K562 (cell line): ENCODE measurements around the gene CCT7. TPM values are rescaled to one million over a fixed set of nuclear protein-coding genes. Genes with fewer than 3 reads are reported as not detected.

Source experiments
- ADNP ChIP-seq: fragments of 200-800 bp; sonication (Bioruptor generic); IDR thresholded peaks from 2 replicates; pipeline ENCODE4 v1.6.1; 2016; ENCODE audit warnings: missing genetic modification characterization, missing compliant biosample characterization
- CCAR2 ChIP-seq: fragments of 200-400 bp; formaldehyde crosslinking; IDR thresholded peaks from 2 replicates; pipeline ENCODE4 v1.6.1; 2017; ENCODE audit warnings: mild to moderate bottlenecking, low read depth, low read length
- EP300 ChIP-seq: IDR thresholded peaks from 2 replicates; pipeline ENCODE4 v1.6.1; 2012; ENCODE audit warnings: low read length, improper control_type of control experiment
- FIP1L1 ChIP-seq: fragments of 200-400 bp; formaldehyde crosslinking; IDR thresholded peaks from 2 replicates; pipeline ENCODE4 v1.6.1; 2018; ENCODE audit warnings: mild to moderate bottlenecking, low read depth, low read length; ENCODE audit not compliant: poor library complexity, severe bottlenecking
- HOXB6 ChIP-seq: fragments of 250-450 bp; sonication (Bioruptor Pico); IDR thresholded peaks from 2 replicates; pipeline ENCODE4 v1.5.1; 2022; ENCODE audit warnings: mild to moderate bottlenecking, borderline replicate concordance
- KHSRP ChIP-seq: fragments of 450-650 bp; IDR thresholded peaks from 2 replicates; pipeline ENCODE4 v1.6.1; 2017
- NFE2 ChIP-seq: IDR thresholded peaks from 2 replicates; pipeline ENCODE4 v1.6.1; 2014; ENCODE audit warnings: antibody characterized with exemption, low read depth
- NR3C1 ChIP-seq: sonication (generic); formaldehyde crosslinking; IDR thresholded peaks from 2 replicates; pipeline ENCODE4 v1.8.1; 2022; ENCODE audit warnings: missing genetic modification reagents
- POLR2G ChIP-seq: fragments of 200-400 bp; formaldehyde crosslinking; IDR thresholded peaks from 2 replicates; pipeline ENCODE4 v1.6.1; 2017; ENCODE audit warnings: low read depth, mild to moderate bottlenecking, antibody characterized with exemption, low read length, moderate library complexity
- SLC30A9 ChIP-seq: fragments of 250-450 bp; sonication (Bioruptor Pico); IDR thresholded peaks from 2 replicates; pipeline ENCODE4 v1.8.0; 2022; ENCODE audit warnings: mild to moderate bottlenecking, moderate library complexity
- TAF9B ChIP-seq: fragments of 450-650 bp; IDR thresholded peaks from 2 replicates; pipeline ENCODE4 v1.6.1; 2018; ENCODE audit warnings: mild to moderate bottlenecking; ENCODE audit not compliant: partially characterized antibody
- TCF7 ChIP-seq: sonication (generic); IDR thresholded peaks from 2 replicates; pipeline ENCODE4 v1.6.1; 2016; ENCODE audit warnings: antibody characterized with exemption, borderline replicate concordance
- ZBTB7A ChIP-seq: IDR thresholded peaks from 2 replicates; pipeline ENCODE4 v1.6.1; 2011; ENCODE audit warnings: low read depth, mild to moderate bottlenecking, low read length, moderate library complexity, borderline replicate concordance; ENCODE audit not compliant: control insufficient read depth
- ZFP30 ChIP-seq: fragments of 250-450 bp; sonication (Bioruptor Pico); IDR thresholded peaks from 2 replicates; pipeline ENCODE4 v1.8.0; 2022; ENCODE audit warnings: moderate library complexity, mild to moderate bottlenecking, inconsistent platforms, borderline replicate concordance
- ZNF3 ChIP-seq: fragments of 250-450 bp; sonication (Bioruptor Pico); IDR thresholded peaks from 2 replicates; pipeline ENCODE4 v1.5.0; 2021; ENCODE audit warnings: mild to moderate bottlenecking, moderate library complexity
- ZNF408 ChIP-seq: fragments of 250-450 bp; sonication (Bioruptor Pico); IDR thresholded peaks from 2 replicates; pipeline ENCODE4 v1.4.0; 2020; ENCODE audit warnings: low read depth, mild to moderate bottlenecking, moderate library complexity
- ZNF75A ChIP-seq: fragments of 450-650 bp; formaldehyde crosslinking; IDR thresholded peaks from 2 replicates; pipeline ENCODE4 v1.4.0; 2020; ENCODE audit warnings: mild to moderate bottlenecking
- polyA plus RNA-seq, 8 experiments: library from polyadenylated mRNA; depleted of rRNA in 4 of 8; stranded (reverse) in 5 of 8; unstranded in 3 of 8; fragments of >200 nt; fragmentation: Nextera tagmentation in 2 of 8; fragmentation: Illumina TruSeq in 1 of 8; extraction: Ambion mirVana in 2 of 8; extraction: Trizol in 1 of 8; gene quantifications; 2 replicates each; pipeline versions ENCODE4 v1.2.1 to v1.2.3, GENCODE V29; 2011 to 2014; ENCODE audit warnings: inconsistent platforms in 1 of 8, missing spikeins in 1 of 8
- total RNA-seq, 7 experiments: library from RNA; depleted of rRNA in 6 of 7; stranded (reverse); fragments of >200 nt in 6 of 7; fragmentation: Illumina TruSeq in 2 of 7; extraction: Trizol in 2 of 7; gene quantifications; 2 replicates each; pipeline versions ENCODE4 v1.2.1 to v1.2.3, GENCODE V29; 2011 to 2021; ENCODE audit warnings: low replicate concordance in 1 of 7
- TF ChIP-seq, protein P1 (sequence below): fragments of 250-450 bp; sonication (Bioruptor Pico); IDR thresholded peaks from 2 replicates; pipeline ENCODE4 v1.4.0; 2020
- TF ChIP-seq, protein P2 (sequence below): fragments of 250-450 bp; sonication (Bioruptor Pico); IDR thresholded peaks from 2 replicates; pipeline ENCODE4 v1.5.0; 2022; ENCODE audit warnings: mild to moderate bottlenecking
- TF ChIP-seq, protein P3 (sequence below), 3 experiments: fragments of 200-800 bp in 1 of 3; fragments of 250-450 bp in 1 of 3; fragments of 450-650 bp in 1 of 3; sonication (Bioruptor Pico) in 1 of 3; sonication (Bioruptor generic) in 1 of 3; formaldehyde crosslinking in 1 of 3; IDR thresholded peaks; 2 replicates each; pipeline versions ENCODE4 v1.6.1 to v1.8.0; 2016 to 2022; ENCODE audit warnings: mild to moderate bottlenecking in 2 of 3, missing genetic modification characterization in 2 of 3, missing compliant biosample characterization in 1 of 3, moderate library complexity in 1 of 3

CCT7 gene
- total and polyA plus RNA-seq, 9 of the 15 experiments (the other 6 are each of a cell fraction or from before 2014, with no cell fraction given), result 326 to 856 (median 638) TPM

DNA sequence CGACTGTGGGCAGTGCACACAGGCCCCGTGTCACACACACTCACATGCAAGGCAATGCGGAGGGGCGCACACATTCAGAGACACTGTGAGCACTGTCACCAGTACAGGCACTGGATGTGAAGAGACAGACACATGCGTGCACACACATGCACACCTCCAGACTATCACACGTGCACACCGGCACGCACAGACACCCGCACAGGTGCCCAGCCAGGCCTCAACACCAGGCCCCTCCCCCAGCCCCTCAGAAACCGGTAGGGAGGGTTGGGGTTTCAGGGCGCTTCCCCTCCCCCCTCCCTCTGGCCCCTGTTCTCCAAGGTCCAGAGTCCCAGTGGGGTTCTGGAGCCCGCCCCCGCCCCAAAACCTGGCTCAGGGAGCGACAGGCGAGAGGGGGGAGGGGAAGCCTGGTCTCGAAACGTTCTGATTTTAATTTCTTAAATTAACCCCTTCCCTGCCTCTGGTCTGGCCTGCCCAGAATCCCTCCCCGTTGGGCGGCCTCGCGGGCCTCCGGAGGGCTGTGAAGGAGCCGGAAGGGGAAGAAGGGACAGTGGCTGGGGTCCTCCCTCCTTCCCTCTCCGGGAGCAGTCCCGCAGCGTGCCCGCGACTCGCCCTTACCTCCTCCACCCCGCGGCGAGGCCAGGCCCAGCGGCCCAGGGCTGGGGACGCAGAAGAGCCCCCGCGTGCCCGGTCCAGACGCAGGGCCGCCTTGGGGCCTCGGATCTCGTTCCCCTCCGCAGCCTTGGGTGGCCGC lies 49.6 kb downstream of the CCT7 start (continued):
- TF ChIP-seq, protein P1, sequence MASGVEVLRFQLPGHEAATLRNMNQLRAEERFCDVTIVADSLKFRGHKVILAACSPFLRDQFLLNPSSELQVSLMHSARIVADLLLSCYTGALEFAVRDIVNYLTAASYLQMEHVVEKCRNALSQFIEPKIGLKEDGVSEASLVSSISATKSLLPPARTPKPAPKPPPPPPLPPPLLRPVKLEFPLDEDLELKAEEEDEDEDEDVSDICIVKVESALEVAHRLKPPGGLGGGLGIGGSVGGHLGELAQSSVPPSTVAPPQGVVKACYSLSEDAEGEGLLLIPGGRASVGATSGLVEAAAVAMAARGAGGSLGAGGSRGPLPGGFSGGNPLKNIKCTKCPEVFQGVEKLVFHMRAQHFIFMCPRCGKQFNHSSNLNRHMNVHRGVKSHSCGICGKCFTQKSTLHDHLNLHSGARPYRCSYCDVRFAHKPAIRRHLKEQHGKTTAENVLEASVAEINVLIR (CRISPR knock-in tag), result no peak
- TF ChIP-seq ZFP30 (CRISPR knock-in tag) (no peak), ZNF3 (CRISPR knock-in tag) (no peak), TAF9B (no peak), EP300 (no peak), KHSRP (no peak), SLC30A9 (CRISPR knock-in tag) (no peak), POLR2G (peak; percentile 43; the same call in 1 of the 2 replicates), NFE2 (no peak), HOXB6 (CRISPR knock-in tag) (no peak), ADNP (tag) (no peak), NR3C1 (CRISPR knock-in tag) (0 out of 2 replicates have a peak, but pooled peaks have one; percentile 39), CCAR2 (no peak), ZBTB7A (0 out of 2 replicates have a peak, but pooled peaks have one; percentile 15), ZNF408 (no peak), FIP1L1 (no peak), TCF7 (no peak), ZNF75A (CRISPR knock-in tag) (no peak)
- TF ChIP-seq, protein P2, sequence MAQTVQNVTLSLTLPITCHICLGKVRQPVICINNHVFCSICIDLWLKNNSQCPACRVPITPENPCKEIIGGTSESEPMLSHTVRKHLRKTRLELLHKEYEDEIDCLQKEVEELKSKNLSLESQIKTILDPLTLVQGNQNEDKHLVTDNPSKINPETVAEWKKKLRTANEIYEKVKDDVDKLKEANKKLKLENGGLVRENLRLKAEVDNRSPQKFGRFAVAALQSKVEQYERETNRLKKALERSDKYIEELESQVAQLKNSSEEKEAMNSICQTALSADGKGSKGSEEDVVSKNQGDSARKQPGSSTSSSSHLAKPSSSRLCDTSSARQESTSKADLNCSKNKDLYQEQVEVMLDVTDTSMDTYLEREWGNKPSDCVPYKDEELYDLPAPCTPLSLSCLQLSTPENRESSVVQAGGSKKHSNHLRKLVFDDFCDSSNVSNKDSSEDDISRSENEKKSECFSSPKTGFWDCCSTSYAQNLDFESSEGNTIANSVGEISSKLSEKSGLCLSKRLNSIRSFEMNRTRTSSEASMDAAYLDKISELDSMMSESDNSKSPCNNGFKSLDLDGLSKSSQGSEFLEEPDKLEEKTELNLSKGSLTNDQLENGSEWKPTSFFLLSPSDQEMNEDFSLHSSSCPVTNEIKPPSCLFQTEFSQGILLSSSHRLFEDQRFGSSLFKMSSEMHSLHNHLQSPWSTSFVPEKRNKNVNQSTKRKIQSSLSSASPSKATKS (CRISPR knock-in tag), result no peak
- TF ChIP-seq, protein P3, sequence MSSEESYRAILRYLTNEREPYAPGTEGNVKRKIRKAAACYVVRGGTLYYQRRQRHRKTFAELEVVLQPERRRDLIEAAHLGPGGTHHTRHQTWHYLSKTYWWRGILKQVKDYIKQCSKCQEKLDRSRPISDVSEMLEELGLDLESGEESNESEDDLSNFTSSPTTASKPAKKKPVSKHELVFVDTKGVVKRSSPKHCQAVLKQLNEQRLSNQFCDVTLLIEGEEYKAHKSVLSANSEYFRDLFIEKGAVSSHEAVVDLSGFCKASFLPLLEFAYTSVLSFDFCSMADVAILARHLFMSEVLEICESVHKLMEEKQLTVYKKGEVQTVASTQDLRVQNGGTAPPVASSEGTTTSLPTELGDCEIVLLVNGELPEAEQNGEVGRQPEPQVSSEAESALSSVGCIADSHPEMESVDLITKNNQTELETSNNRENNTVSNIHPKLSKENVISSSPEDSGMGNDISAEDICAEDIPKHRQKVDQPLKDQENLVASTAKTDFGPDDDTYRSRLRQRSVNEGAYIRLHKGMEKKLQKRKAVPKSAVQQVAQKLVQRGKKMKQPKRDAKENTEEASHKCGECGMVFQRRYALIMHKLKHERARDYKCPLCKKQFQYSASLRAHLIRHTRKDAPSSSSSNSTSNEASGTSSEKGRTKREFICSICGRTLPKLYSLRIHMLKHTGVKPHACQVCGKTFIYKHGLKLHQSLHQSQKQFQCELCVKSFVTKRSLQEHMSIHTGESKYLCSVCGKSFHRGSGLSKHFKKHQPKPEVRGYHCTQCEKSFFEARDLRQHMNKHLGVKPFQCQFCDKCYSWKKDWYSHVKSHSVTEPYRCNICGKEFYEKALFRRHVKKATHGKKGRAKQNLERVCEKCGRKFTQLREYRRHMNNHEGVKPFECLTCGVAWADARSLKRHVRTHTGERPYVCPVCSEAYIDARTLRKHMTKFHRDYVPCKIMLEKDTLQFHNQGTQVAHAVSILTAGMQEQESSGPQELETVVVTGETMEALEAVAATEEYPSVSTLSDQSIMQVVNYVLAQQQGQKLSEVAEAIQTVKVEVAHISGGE (CRISPR knock-in tag; IDR thresholded peaks at IDR 0.05), result peak in 1 of 3 experiments; percentile 35; a peak in 1 of 6 replicates
